C4-2B (cell line): ENCODE data around the gene ELAVL3.

Experiments used
- ZFX ChIP-seq: fragments of 450-650 bp; IDR thresholded peaks from 2 replicates; pipeline ENCODE4 v1.6.1; 2017
- TF ChIP-seq, protein P1 (sequence below): fragments of 450-650 bp; conservative IDR thresholded peaks from 2 replicates; pipeline ENCODE4 v1.5.1; 2017; ENCODE audit warnings: mild to moderate bottlenecking

DNA sequence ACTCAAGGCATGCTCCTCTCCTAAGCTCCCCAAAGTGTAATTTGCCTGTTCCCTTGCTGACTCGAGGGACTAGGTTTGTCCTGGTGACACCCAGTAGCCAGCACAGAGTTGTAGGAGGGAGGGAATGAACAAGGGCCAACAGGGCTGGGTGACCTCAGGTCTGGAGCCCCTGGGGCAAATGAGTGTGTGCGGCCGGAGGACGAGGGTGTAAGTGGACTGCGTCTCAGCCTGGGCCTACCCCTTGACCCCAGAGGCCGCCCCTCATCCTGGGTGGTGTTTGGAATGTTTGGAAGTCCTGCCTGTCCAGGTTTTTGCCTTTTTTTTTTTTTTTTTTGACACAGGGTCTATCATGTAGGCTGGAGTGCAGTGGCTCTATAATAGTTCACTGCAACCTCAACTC, 26.1 kb upstream of the ELAVL3 start:
- TF ChIP-seq, protein P1, sequence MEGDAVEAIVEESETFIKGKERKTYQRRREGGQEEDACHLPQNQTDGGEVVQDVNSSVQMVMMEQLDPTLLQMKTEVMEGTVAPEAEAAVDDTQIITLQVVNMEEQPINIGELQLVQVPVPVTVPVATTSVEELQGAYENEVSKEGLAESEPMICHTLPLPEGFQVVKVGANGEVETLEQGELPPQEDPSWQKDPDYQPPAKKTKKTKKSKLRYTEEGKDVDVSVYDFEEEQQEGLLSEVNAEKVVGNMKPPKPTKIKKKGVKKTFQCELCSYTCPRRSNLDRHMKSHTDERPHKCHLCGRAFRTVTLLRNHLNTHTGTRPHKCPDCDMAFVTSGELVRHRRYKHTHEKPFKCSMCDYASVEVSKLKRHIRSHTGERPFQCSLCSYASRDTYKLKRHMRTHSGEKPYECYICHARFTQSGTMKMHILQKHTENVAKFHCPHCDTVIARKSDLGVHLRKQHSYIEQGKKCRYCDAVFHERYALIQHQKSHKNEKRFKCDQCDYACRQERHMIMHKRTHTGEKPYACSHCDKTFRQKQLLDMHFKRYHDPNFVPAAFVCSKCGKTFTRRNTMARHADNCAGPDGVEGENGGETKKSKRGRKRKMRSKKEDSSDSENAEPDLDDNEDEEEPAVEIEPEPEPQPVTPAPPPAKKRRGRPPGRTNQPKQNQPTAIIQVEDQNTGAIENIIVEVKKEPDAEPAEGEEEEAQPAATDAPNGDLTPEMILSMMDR, result no peak
- TF ChIP-seq ZFX, result no peak
